A549 (cell line): ENCODE results near the gene IRGQ. TPM values are rescaled to one million over a fixed set of nuclear protein-coding genes. Genes with fewer than 3 reads are reported as not detected.

Experiments
- polyA plus RNA-seq, 4 experiments: library from polyadenylated mRNA; depleted of rRNA in 3 of 4; stranded (reverse); fragments of >200 nt; fragmentation: RNase III in 1 of 4; extraction: RNeasy Plus Mini Kit Qiagen cat#74134 plus additional on column Dnase treatment in 1 of 4; gene quantifications; 2 replicates in 3 of 4; 3 replicates in 1 of 4; pipeline ENCODE4 v1.2.3, GENCODE V29; 2011 to 2017

The IRGQ gene
- polyA plus RNA-seq, 2 of the 4 experiments (the other 2 are of a cell fraction) = 6.5 to 10.0 TPM

Other genes starting within 250 kb of the IRGQ start
- gene CD177, start 242.4 kb downstream of the IRGQ start, polyA plus RNA-seq (2011; rRNA removed) = 0.03 TPM in 1 of 2 replicates, not detected in the other
- gene CD177, start 242.4 kb downstream of the IRGQ start, polyA plus RNA-seq (2017; fragmentation: RNase III; extraction: RNeasy Plus Mini Kit Qiagen cat#74134 plus additional on column Dnase treatment) = 0.05 to 0.09 TPM in 2 of 3 replicates, not detected in the other
- not detected in 2 replicates for gene TEX101, start 181.2 kb downstream of the IRGQ start, polyA plus RNA-seq (2011; rRNA removed)
- gene TEX101, start 181.2 kb downstream of the IRGQ start, polyA plus RNA-seq (2017; fragmentation: RNase III; extraction: RNeasy Plus Mini Kit Qiagen cat#74134 plus additional on column Dnase treatment) = not detected in 3 replicates
- 0.43 and 0.78 TPM in 2 replicates for gene LYPD3, start 130.5 kb downstream of the IRGQ start, polyA plus RNA-seq (2011; rRNA removed)
- gene LYPD3, start 130.5 kb downstream of the IRGQ start, polyA plus RNA-seq (2017; fragmentation: RNase III; extraction: RNeasy Plus Mini Kit Qiagen cat#74134 plus additional on column Dnase treatment) = 0.27 to 0.69 TPM (median 0.33 TPM) in 3 replicates
- gene PHLDB3, start 91.4 kb downstream of the IRGQ start, polyA plus RNA-seq (2011; rRNA removed) = 4.4 and 5.5 TPM in 2 replicates
- gene PHLDB3, start 91.4 kb downstream of the IRGQ start, polyA plus RNA-seq (2017; fragmentation: RNase III; extraction: RNeasy Plus Mini Kit Qiagen cat#74134 plus additional on column Dnase treatment) = 10.1 to 12.0 TPM (median 12.0 TPM) in 3 replicates
- gene ETHE1, start 68.9 kb downstream of the IRGQ start, polyA plus RNA-seq (2011; rRNA removed) = 58.9 and 75.6 TPM in 2 replicates
- 31.2 to 38.6 TPM (median 37.3 TPM) in 3 replicates for gene ETHE1, start 68.9 kb downstream of the IRGQ start, polyA plus RNA-seq (2017; fragmentation: RNase III; extraction: RNeasy Plus Mini Kit Qiagen cat#74134 plus additional on column Dnase treatment)
- 0.09 and 0.38 TPM in 2 replicates for gene ZNF575, start 62.9 kb downstream of the IRGQ start, polyA plus RNA-seq (2011; rRNA removed)
- 1.4 to 2.2 TPM (median 1.5 TPM) in 3 replicates for gene ZNF575, start 62.9 kb downstream of the IRGQ start, polyA plus RNA-seq (2017; fragmentation: RNase III; extraction: RNeasy Plus Mini Kit Qiagen cat#74134 plus additional on column Dnase treatment)
- 31.9 and 32.0 TPM in 2 replicates for gene XRCC1, start 20.6 kb downstream of the IRGQ start, polyA plus RNA-seq (2011; rRNA removed)
- 55.1 to 62.3 TPM (median 55.2 TPM) in 3 replicates for gene XRCC1, start 20.6 kb downstream of the IRGQ start, polyA plus RNA-seq (2017; fragmentation: RNase III; extraction: RNeasy Plus Mini Kit Qiagen cat#74134 plus additional on column Dnase treatment)
- gene PINLYP, start 20.3 kb downstream of the IRGQ start, polyA plus RNA-seq (2011; rRNA removed) = 0.12 TPM in 1 of 2 replicates, not detected in the other
- gene PINLYP, start 20.3 kb downstream of the IRGQ start, polyA plus RNA-seq (2017; fragmentation: RNase III; extraction: RNeasy Plus Mini Kit Qiagen cat#74134 plus additional on column Dnase treatment) = 0.27 to 0.37 TPM (median 0.28 TPM) in 3 replicates
- 10.6 and 11.2 TPM in 2 replicates for gene ZNF576, start 461 bp upstream of the IRGQ start, polyA plus RNA-seq (2011; rRNA removed)
- 15.4 to 16.8 TPM (median 16.5 TPM) in 3 replicates for gene ZNF576, start 461 bp upstream of the IRGQ start, polyA plus RNA-seq (2017; fragmentation: RNase III; extraction: RNeasy Plus Mini Kit Qiagen cat#74134 plus additional on column Dnase treatment)
- gene SRRM5, start 16.0 kb upstream of the IRGQ start, polyA plus RNA-seq (2011; rRNA removed) = 0.41 and 0.47 TPM in 2 replicates
- gene SRRM5, start 16.0 kb upstream of the IRGQ start, polyA plus RNA-seq (2017; fragmentation: RNase III; extraction: RNeasy Plus Mini Kit Qiagen cat#74134 plus additional on column Dnase treatment) = 0.44 to 0.55 TPM (median 0.50 TPM) in 3 replicates
- gene ZNF428, start 23.5 kb upstream of the IRGQ start, polyA plus RNA-seq (2011; rRNA removed) = 19.3 and 22.9 TPM in 2 replicates
- gene ZNF428, start 23.5 kb upstream of the IRGQ start, polyA plus RNA-seq (2017; fragmentation: RNase III; extraction: RNeasy Plus Mini Kit Qiagen cat#74134 plus additional on column Dnase treatment) = 47.7 to 58.5 TPM (median 52.4 TPM) in 3 replicates
- gene CADM4, start 43.7 kb upstream of the IRGQ start, polyA plus RNA-seq (2011; rRNA removed) = 4.2 and 4.7 TPM in 2 replicates
- 8.8 to 10.1 TPM (median 9.2 TPM) in 3 replicates for gene CADM4, start 43.7 kb upstream of the IRGQ start, polyA plus RNA-seq (2017; fragmentation: RNase III; extraction: RNeasy Plus Mini Kit Qiagen cat#74134 plus additional on column Dnase treatment)
- 48.6 and 55.3 TPM in 2 replicates for gene PLAUR, start 74.0 kb upstream of the IRGQ start, polyA plus RNA-seq (2011; rRNA removed)
- gene PLAUR, start 74.0 kb upstream of the IRGQ start, polyA plus RNA-seq (2017; fragmentation: RNase III; extraction: RNeasy Plus Mini Kit Qiagen cat#74134 plus additional on column Dnase treatment) = 27.4 to 29.0 TPM (median 28.3 TPM) in 3 replicates
- gene IRGC, start 119.9 kb upstream of the IRGQ start, polyA plus RNA-seq (2011; rRNA removed) = not detected in 2 replicates
- not detected in 3 replicates for gene IRGC, start 119.9 kb upstream of the IRGQ start, polyA plus RNA-seq (2017; fragmentation: RNase III; extraction: RNeasy Plus Mini Kit Qiagen cat#74134 plus additional on column Dnase treatment)
- 14.2 and 24.4 TPM in 2 replicates for gene SMG9, start 158.8 kb upstream of the IRGQ start, polyA plus RNA-seq (2011; rRNA removed)
- gene SMG9, start 158.8 kb upstream of the IRGQ start, polyA plus RNA-seq (2017; fragmentation: RNase III; extraction: RNeasy Plus Mini Kit Qiagen cat#74134 plus additional on column Dnase treatment) = 44.2 to 47.3 TPM (median 46.7 TPM) in 3 replicates
- 15.7 and 20.7 TPM in 2 replicates for gene KCNN4, start 184.8 kb upstream of the IRGQ start, polyA plus RNA-seq (2011; rRNA removed)
- gene KCNN4, start 184.8 kb upstream of the IRGQ start, polyA plus RNA-seq (2017; fragmentation: RNase III; extraction: RNeasy Plus Mini Kit Qiagen cat#74134 plus additional on column Dnase treatment) = 16.9 to 21.0 TPM (median 20.7 TPM) in 3 replicates
- gene LYPD5, start 206.3 kb upstream of the IRGQ start, polyA plus RNA-seq (2011; rRNA removed) = 0.12 and 0.16 TPM in 2 replicates
- 0.09 to 0.22 TPM (median 0.18 TPM) in 3 replicates for gene LYPD5, start 206.3 kb upstream of the IRGQ start, polyA plus RNA-seq (2017; fragmentation: RNase III; extraction: RNeasy Plus Mini Kit Qiagen cat#74134 plus additional on column Dnase treatment)
- 5.1 and 8.9 TPM in 2 replicates for gene ZNF283, start 231.2 kb upstream of the IRGQ start, polyA plus RNA-seq (2011; rRNA removed)
- gene ZNF283, start 231.2 kb upstream of the IRGQ start, polyA plus RNA-seq (2017; fragmentation: RNase III; extraction: RNeasy Plus Mini Kit Qiagen cat#74134 plus additional on column Dnase treatment) = 5.2 to 6.1 TPM (median 5.6 TPM) in 3 replicates